H1 (cell line): ENCODE measurements around the gene C3orf38. TPM values are rescaled to one million over a fixed set of nuclear protein-coding genes. Genes with fewer than 3 reads are reported as not detected.

Experiments
- CHD2 ChIP-seq: IDR thresholded peaks from 2 replicates; pipeline ENCODE4 v1.6.1; 2012; ENCODE audit warnings: low read length, improper control_type of control experiment
- KDM4A ChIP-seq: IDR thresholded peaks from one replicate; pipeline ENCODE4 v1.7.1; 2012; ENCODE audit warnings: low read depth, mild to moderate bottlenecking, moderate library complexity, low read length, inconsistent platforms; ENCODE audit not compliant: severe bottlenecking
- KDM5A ChIP-seq: fragments of 200-600 bp; IDR thresholded peaks from 2 replicates; pipeline ENCODE4 v1.7.1; 2012; ENCODE audit warnings: mild to moderate bottlenecking, low read length, inconsistent platforms, mixed read lengths
- POU5F1 ChIP-seq: IDR thresholded peaks from 2 replicates; pipeline ENCODE4 v1.6.1; 2011; ENCODE audit warnings: low read depth, mild to moderate bottlenecking, low read length, moderate library complexity
- SP1 ChIP-seq: IDR thresholded peaks from 2 replicates; pipeline ENCODE4 v1.6.1; 2011; ENCODE audit warnings: low read depth, low read length
- polyA plus RNA-seq, 7 experiments: library from polyadenylated mRNA; depleted of rRNA in 3 of 7; stranded (reverse) in 5 of 7; unstranded in 2 of 7; fragments of >200 nt in 5 of 7; fragments of 200-250 nt in 2 of 7; gene quantifications; 1 replicate in 5 of 7; 2 replicates in 1 of 7; 4 replicates in 1 of 7; pipeline versions ENCODE4 v1.2.1 to v1.2.3, GENCODE V29; 2011 to 2013; ENCODE audit warnings: missing spikeins in 2 of 7, mixed read lengths in 2 of 7
- total RNA-seq: library from RNA; stranded (reverse); fragmentation: NEBNext Ultra II Directional; extraction: Animal tissue kit (Norgen Biotek cat#: 25700); gene quantifications from 2 replicates; pipeline ENCODE4 v1.2.1, GENCODE V29; 2021

C3orf38 gene
- total and polyA plus RNA-seq, 2 of the 8 experiments (the other 6 are each of a cell fraction or from before 2014, with no cell fraction given), result 8.6 to 32.1 TPM

DNA sequence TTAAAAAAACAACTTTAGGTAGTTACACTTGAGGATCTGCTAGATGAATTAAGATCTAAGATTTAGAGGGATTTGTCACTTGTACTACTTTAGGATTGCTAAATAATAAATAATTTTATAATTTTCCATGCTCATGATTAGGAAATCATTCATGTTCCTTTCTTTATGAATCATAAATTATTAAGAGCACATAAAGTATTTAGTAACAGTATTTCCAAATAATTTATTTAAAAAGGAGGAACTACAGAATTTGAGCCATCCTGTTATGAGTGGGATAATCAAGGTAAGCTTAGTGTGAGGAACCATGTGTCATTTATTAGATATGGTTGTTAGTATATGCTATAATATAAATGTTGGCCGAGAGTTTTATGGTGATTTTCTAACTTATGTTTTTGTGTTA, 37.5 kb upstream of the C3orf38 start (continued):
- no peak for TF ChIP-seq CHD2
- no peak for TF ChIP-seq KDM4A
- TF ChIP-seq POU5F1, result no peak
- no peak for TF ChIP-seq KDM5A
- no peak for TF ChIP-seq SP1
